Islet of Langerhans (tissue), 1 donor: ENCODE data around the gene CD300E.
"Not testable (repeated sequence)": the region's sequence is repeated elsewhere in the genome, so short reads cannot be mapped to it uniquely, and the experiment has no call there.

Source experiments
- FAIRE-seq: peaks from one replicate; lab custom pipeline; 2011; peaks lifted over from hg19 to GRCh38; lab: Jason Lieb, UNC

The CD300E gene

DNA sequence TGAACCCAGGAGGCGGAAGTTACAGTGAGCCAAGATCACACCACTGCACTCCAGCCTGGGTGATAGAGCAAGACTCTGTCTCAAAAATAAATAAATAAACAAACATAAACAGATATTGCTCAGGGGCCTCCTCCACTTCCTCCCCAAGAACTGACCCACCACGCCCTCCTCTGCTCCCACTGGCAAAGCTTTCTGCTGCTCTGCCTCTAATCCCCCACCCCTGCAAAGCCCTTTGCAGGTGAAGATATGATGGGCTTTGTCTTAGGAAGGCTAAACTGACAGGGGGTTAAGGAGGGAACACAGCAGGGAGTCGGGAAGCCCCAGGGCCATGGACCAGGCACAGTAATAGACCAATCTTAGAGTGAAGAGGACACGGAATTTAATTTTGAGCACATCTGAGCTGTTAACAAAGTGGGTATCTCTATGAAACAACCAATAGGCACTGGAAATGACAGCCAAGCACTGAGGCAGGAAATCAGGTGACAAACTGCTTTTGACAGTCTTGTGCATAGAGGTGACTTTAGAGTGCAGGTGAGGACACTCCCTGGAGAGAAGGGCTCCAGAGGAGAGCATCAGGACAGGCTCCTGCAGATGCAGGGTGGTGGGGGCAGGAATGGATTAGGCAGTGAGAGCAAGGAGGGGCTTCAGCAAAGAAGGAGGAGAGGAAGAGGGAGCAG, 25.1 kb downstream of the CD300E start:
- no peak for FAIRE-seq

DNA sequence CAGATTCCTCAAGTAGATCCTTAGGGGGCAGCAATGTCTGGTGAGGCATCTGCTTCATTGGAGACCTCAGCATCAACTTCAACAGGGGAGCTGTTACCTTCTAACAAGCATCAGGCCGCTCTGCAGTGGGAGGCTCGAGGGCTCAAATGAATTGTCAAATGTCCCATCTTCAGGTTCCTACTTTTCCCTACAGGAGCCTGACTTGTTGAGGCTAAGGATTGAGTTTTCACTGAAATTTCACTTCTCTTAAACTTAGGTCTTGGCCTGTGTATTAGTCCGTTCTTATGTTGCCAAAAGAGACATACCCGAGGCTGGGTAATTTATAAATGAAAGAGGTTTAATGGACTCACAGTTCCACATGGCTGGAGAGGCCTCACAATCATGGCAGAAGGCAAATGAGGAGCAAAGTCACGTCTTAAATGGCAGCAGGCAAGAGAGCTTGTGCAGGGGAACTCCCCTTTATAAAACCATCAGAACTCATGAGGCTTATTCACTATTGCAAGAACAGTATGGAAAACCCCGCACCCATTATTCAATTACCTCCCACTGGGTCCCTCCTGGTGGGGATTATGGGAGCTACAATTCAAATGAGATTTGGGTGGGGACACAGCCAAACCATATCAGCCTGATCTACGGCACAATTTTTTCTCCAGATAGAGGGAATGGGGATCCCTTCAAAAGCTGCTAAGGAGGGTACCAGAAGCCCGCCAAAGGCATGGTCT, 26.3 kb downstream of the CD300E start:
- FAIRE-seq, result no peak

DNA sequence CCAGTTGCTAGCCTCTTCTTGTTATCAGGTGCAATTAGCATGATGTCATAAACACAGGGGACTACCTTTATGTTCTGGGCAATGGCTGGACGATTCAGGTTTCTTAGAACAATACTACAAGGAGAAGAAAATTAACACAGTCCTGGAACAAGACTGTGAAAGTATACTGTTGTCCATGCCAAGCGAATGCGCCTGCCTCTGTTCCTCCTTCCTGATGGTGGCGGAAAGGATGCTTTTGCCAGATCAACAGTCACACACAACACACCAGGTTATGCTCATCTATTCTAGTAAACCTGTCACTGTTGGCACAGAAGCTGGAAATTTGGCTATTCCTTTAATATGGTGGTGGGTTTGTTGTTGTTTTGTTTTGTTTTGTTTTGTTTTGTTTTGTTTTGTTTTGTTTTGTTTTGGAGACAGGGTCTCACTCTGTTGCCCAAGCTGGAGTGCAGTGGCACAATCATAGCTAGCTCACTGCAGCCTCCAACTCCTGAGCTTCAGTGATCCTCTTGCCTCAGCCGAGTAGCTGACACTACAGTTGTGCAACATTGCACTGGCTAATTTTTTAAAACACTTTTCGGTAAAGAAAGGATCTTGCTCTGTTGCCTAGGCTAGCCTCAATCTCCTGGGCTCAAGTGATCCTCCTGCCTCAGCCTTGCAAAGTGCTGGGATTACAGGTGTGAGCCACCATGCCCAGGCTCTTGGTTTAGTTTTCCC, 28.3 kb downstream of the CD300E start:
- FAIRE-seq, result no peak

DNA sequence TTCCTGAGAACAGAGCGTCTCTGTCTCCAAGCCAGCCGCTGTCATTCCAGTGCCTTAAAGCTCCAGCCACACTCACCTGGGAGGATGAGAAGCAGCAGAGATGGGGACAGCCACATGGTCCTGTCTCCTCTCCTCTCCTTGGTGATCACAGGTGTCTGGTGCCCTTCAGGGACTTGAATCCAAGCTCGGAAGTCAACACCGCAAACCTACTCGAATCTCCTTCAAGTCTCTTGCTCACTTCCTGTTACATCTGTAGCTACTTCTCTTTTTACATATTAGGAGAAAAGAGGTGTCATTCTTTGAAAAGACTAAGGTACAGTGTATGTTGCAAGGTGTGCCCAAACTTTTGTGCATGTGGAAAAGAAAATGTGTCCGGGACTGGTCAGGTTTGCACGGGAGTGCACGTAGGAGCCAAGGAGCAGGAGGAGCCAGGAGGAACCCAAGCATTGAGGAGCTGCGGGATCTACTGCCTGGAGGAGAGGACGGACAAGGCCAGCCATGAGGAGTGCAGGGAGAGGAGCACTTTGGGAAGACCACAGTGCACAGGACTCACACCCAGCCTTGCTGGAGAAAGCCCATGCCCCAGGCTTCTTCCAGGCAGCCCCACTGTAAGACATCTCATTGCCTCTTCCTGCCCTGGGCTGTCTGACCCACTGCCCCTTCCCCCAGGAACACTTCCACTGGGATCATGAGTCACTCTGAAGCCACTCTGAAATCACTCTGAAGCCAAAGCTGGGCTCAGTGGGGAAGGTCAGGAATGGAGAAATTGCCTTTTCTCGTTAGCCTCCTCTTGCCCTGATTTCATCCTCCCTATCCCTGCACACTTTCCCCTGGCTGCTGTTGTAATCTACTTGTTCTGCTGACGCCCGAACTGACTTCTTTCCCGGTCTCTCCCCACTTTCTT, 31.2 kb downstream of the CD300E start, which contains the start of gene CD300LD:
Gene CD300LD (minus strand): TSS at position 197 of the 904 bp plus-strand sequence. CDS start 81 bp downstream, at position 116.
- no peak for FAIRE-seq

DNA sequence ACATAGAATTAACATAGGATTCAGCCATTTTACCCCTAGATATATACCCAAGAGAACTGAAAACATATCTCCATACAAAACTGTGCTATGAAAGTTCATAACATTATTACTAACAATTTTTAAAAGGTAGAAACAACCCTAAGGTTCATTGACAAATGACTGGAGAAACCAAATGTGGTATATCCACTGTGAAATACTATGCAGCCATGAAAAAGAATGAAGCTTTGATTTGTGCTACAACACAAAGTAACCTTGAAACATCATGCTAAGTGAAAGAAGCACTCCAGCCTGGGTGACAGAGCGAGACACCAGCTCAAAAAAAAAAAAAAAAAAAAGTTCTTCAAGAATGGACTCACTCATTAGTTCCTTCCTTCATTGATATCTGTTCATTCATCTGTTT, 32.0 kb downstream of the CD300E start:
- FAIRE-seq, result no peak

DNA sequence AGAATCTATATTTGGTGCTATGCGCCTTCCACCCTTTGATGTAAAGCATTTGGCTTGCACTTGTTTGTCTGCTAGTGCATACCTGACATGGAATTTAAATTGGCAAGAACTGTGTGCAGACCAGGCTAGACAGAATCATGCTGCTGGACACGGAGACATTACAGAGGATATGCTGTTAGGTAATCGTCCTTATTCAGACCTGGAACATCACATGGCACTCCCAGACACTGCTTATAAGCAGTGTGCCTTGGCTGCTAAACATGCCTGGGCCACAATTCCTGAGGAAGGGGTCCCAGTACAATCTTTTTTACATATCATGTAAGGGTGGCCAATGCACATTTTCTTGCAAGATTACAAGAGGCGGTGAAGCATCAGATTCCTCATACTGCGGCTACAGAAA, 37.8 kb downstream of the CD300E start:
- no peak for FAIRE-seq

DNA sequence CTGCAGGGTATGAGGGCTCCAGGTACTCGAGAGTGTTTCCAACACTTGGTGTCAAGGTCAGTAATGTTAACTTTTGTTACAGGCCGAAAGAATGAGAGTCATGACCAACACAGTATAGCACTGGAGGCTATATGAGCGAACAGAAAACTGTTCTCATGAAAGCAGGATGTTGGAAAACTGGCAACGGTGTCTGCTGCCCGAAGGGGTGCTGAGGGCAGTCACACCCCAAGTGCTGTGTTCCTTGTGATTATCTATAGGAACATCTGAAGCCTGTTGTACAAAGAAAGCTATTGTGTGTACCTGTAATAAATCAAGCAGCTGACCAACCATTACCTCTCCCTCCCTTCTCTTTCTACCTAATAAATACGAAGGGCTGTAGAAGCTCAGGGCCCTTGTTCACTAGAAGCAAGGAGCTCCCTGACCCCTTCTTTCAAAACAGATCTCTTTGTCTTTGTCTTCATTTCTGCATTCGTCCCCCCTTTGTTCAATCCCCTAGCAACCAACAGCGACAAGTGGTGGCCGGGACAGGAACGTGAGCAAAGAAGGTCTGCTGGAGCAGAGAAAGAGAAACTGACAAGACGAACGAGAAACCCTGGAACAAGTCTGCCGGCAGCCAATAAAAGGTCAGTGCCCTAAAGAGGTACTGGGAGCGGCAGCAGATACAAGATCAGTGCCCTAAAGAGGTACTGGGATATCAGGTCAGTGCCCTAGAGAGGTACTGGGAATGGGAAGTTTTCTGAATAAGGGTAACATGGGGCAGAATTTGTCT, 39.1 kb downstream of the CD300E start:
- no peak for FAIRE-seq

DNA sequence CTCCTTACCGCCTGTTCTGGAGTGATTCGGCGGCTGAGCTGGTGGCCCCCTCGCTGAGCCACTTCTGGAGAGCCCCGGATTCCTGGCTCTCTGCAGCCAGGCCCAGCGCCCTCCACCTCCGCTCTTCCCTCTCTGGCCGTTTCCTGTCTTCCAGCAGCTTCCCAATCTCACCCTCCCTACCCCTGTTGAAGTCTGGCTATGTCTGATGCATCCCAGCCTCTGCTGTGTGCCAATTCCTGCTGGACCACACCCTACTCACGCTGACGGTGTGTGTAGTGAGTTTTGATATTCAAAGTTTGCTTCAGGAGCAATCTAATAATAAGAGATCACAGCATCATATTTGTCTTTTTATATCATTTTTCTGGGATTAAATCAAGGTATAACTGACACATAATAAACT, 40.9 kb downstream of the CD300E start:
- no peak for FAIRE-seq

DNA sequence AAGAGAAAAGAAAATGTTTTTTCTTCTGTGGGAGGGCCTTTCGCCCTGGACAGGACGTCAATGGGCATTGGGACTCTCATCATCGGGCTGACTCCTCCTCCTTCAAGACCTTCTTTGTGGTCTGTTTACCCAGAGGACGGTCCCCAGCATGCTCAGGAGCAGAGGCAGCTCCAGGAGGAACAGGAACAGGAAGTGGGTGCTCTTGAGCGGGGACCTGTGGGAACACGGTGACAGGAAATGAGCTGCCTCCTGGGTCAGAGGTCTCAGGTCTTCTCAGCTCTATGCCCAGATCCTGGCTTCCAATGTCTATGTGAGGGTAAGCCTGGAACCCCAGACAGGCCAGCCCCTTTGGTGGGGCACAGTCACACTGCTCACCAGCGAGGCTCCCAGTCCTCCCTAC, 43.6 kb downstream of the CD300E start:
- no peak for FAIRE-seq

DNA sequence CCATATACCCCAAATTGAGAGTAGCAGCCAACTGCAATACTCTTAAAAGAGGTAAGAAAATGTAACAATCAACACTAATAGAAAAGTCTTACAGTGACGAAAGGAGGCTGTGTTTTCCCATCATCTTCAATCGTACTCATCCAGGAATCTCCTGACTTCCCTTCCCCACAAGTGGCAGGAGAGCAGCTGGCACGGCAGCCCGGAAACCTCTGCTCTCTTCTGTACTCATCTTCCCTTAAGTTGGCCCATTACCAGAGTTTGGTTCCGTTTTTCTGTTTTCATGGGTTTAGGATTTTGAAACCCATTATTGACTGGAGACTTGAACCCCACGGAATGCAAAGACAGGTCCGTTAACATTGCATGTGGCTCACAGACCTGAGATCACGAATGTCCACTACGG, 44.6 kb downstream of the CD300E start:
- no peak for FAIRE-seq

DNA sequence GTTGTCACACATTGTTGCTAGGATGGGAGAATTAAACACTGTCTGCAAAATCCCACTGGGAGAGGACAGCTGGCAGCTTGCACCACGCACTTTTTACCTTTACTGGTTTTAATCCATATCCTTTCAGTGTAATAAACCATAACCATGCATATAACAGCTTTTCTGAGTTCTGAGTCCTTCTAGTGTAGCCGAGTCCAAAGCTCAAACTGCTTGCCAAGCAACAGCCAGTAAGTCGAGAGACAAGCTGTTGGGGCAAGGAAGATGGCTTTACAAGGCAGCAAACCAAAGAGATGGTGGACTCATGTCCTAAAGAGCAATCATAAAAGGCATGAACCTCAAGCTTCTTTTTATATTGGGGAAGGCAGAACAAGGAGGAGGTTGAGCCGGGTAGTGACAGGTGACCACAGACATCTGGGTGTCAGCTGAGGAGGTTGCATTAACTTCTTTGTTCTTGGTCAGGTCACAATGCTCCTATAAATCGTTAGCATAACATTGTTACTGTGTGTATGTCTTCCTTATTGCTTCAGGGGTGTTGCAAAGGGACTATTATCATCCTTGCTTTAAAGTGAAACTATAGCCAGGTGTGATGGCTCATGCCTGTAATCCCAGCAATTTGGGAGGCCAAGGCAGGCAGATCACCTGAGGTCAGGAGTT, 48.9 kb downstream of the CD300E start:
- no peak for FAIRE-seq

DNA sequence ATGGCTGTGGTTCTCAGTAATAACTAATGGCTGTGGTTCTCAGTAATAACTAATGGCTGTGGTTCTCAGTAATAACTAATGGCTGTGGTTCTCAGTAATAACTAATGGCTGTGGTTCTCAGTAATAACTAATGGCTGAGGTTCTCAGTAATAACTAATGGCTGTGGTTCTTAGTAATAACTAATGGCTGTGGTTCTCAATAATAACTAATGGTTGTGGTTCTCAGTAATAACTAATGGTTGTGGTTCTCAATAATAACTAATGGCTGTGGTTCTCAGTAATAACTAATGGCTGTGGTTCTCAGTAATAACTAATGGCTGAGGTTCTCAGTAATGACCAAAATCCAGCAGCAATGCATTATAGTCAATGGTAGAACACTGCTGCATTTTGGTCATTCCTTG, 49.9 kb downstream of the CD300E start:
- not testable (repeated sequence) for FAIRE-seq

DNA sequence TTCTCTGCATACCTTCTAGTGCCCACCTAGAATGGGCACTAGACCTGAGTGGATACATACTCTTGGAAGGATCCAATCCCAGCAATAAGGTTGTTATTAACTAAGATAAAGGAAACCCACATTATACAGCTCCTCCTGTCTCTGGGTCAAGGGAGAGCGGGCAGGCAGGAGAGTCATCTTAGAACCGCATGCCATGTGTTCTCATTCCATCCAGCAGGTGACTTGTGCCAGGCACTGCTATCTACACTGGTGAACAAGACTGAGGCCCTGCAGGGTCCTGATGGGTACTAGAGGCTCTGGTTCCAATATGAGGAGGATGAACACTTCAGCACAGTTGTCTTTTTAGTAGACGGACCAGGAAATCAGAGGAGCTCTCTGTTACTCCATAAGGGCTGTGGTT, 50.4 kb downstream of the CD300E start:
- no peak for FAIRE-seq

DNA sequence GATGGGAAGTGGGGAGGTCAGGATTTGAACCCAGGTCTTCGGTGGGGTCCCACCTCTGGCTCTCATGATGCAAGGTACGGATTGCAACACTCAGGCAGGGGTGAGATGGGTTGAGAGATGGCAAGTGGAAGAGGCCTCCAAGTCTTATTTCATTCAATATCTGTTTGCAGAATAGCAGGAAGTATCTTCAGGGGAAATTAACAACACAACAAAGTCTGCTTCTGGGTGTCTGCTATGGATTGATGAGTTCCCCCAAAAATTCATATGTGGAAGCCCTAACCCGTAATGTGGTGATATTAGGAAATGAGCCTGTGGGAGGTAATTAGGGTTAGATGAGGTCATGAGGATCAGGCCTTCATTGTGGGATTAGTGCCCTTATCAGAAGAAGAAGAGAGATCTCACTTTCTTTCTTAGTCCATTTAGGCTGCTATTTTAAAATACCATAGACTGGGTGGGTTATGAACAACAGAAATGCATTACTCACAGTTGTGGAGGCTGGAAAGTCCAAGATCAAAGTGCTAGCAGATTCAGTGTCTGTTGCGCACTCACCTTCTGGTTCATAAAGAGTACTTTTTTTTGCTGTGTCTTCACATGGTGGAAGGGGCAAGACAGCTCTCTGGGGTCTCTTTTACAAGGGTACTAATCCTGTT, 51.8 kb downstream of the CD300E start:
- no peak for FAIRE-seq

DNA sequence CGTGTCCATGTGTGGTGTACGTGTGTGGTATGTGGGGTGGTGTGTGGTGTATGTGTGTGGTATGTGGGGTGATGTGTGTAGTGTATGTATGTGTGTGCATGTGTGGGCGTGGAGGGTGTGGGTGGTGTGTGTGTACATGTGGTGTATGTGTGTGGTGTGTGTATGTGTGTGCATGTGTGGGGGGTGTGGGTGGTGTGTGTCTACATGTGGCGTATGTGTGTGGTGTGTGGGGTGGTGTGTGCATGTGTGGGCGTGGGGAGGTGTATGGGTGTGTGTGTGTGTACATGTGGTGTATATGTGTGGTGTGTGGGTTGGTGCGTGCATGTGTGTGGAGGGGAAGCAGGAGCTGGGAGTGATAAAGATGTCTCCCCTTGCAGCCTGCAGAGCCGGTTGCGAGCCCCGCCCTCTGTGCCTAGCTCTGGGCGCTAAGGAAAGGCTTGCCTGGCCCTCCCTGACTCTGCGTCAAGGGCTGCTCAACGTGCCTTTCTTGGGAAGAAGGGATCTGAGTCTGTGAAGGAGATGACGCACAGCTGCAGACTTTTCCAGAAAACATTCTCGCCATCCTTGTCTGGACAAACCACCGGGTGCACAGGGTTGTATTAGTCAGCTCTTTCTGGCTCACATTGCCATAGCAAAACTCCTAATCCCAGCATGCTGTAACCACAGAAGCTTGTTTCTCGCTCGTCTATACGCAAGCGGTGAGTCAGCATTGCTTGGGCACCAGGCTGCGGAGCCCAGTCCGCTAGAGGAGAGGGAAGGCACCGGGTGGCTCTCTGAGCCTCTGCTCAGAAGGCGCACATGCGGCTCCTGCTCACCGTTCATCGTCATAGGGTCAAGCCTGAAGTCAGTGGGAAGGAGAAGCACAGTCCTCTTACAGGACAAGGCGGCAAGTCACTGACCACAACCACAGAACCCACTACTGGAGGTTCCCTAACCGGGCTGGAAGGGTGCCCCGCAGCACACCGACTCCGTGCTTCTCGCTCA, 54.2 kb downstream of the CD300E start:
- FAIRE-seq, result no peak

DNA sequence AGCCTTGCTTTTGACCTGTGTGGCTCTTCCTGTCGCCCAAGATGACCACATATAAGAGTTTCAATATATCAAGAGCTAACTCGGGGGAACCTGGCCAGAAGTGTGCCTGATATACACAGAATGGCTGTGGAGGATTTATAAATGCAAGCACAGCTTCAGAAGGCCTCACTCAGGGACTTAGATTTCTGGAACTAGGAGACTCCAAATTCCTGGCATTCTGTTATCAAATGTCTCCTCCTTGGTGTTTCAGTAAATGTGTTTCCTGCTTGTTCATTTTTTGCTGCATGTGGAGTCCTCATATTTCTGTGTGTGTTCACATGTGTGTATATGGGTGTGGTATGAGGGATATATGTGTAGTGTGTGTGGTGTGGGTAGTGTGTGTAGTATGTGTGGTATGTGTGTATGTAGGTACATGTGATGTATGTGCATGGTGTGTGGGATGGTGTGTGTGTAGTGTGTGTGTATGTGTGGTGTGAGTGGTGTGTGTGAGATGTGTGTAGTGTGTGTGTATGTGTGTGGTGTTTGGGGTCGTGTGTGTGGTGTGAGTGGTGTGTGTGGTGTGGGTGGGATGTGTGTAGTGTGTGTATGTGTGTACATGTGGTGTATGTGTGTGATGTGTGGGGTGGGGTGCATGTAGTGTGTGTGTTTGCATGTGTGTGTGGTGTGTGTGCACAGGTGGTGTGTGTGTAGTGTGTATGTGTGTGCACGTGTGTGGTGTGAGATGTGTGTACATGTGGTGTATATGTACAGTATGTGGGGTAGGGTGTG, 55.2 kb downstream of the CD300E start:
- no peak for FAIRE-seq

DNA sequence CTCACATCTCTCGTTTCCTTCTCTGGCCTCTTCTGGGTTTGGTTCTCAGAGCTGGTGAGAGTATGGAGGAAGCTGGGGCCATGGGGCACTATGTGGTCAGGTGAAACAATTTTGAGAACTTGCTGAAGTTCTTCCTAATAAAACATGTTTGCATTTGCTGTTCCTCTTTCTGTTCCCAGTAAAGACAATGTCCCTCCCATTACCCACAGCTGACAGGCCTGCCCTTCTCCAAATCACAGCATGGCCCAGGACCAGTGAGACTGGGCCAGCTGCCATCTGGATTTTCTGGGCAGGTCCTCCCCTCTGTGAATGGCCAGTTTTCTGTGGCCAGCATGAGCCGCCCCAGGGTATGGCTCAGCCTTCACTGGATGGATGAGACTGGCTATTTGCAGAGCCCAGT, 56.1 kb downstream of the CD300E start, which contains the start of gene CD300H:
Gene CD300H (minus strand): TSS at position 113 of the 400 bp plus-strand sequence.
- FAIRE-seq, result no peak

DNA sequence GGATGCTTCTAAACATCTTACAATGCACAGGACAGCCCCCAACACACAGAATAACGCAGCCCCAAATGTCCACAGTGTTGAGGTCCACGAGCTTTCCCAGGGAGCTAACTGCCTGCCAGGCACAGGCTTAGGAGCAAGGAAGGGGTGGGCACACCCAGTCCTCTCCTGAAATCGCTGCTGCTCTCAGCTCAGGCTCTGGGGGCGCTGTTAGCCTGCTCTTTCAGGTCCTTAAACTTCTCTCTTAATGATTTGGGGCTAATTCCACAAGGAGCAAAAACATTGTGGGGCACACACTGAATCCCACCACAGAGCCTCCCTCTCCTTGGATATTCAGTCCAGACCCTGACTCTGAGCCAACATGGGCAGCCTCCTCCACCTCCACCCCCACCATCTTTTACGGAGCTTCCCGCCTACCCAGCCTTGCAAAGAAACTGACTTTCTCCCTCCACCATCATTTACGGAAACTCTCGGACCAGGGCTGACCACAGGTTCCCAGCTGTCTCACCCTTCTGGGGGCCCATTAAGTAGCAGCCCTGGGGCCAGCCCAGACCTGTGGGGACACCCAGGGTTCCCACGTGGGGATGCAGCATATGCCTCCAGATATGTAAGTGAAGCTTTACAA, 57.3 kb downstream of the CD300E start:
- FAIRE-seq, result no peak
